Mesodermal cell (in vitro differentiated cells): ENCODE results near the gene CREBL2.

Experiments
- H3K27ac ChIP-seq: 2 replicates; pipeline ENCODE4 v1.7.0; 2013; ENCODE audit warnings: mild to moderate bottlenecking, low read depth, low read length, moderate library complexity; ENCODE audit not compliant: severe bottlenecking
- H3K36me3 ChIP-seq: 2 replicates; pipeline ENCODE4 v1.7.1; 2013; ENCODE audit warnings: mild to moderate bottlenecking, low read length, moderate library complexity; ENCODE audit not compliant: control insufficient read depth, insufficient read depth
- H3K4me1 ChIP-seq: one replicate; pipeline ENCODE4 v1.7.1; 2013; ENCODE audit warnings: mild to moderate bottlenecking, low read length; ENCODE audit not compliant: insufficient read depth, control insufficient read depth, poor library complexity, severe bottlenecking
- H3K4me3 ChIP-seq: 2 replicates; pipeline ENCODE4 v1.7.0; 2013; ENCODE audit warnings: low read length, control low read depth, mild to moderate bottlenecking; ENCODE audit not compliant: insufficient read depth, poor library complexity, severe bottlenecking; ENCODE audit errors: extremely low read depth
- H3K9me3 ChIP-seq: 2 replicates; pipeline ENCODE4 v1.7.1; 2013; ENCODE audit warnings: mild to moderate bottlenecking, low read length, moderate library complexity; ENCODE audit not compliant: control insufficient read depth
- WGBS, 2 experiments: methylation state at CpG; one replicate each; pipeline ENCODE4 v1.1.5; 2013; ENCODE audit warnings: missing lambda C conversion rate in 2 of 2; ENCODE audit not compliant: insufficient coverage in 2 of 2; 5-methylcytosine and 5-hydroxymethylcytosine counted together

CREBL2 gene

DNA sequence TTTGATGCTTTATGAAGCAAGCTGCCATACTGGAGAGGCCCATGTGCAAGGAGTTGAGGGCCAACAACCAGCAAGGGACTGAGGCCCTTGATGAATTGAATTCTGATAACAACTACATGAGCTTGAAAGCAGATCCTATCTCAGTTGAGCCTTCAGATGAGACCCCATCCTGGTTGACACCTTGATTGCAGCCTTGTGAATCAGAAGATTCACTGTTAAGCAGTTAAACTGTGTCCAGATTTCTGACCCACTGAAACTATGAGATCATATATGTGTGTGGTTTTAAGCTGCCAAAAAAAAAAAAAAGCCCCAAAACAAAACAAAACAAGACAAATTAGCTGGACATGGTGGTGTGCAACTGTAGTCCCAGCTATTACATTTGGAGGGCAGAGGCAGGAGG, 42.2 kb downstream of the CREBL2 start:
- H3K4me3 ChIP-seq = no peak overlapping the region
- peaks cover 19% of the 10 kb centered on the region for H3K9me3 ChIP-seq
- no peak overlapping the region for H3K27ac ChIP-seq
- H3K4me1 ChIP-seq = peaks cover 2% of the 10 kb centered on the region
- H3K36me3 ChIP-seq = no peaks in the 10 kb centered on the region

- no peak overlapping the region for H3K4me3 ChIP-seq
- H3K36me3 ChIP-seq = peaks cover under 1% of the 10 kb centered on the region
- no peak overlapping the region for H3K27ac ChIP-seq
- WGBS, 2 experiments = 57 to 72% methylated on average over 2 of the region's 3 CpGs
- peaks cover 9% of the 10 kb centered on the region for H3K9me3 ChIP-seq
- H3K4me1 ChIP-seq = peaks cover 2% of the 10 kb centered on the region
Measured at GRCh38 chr12:12654691-12655460, 43.2 kb downstream of the CREBL2 start.

DNA sequence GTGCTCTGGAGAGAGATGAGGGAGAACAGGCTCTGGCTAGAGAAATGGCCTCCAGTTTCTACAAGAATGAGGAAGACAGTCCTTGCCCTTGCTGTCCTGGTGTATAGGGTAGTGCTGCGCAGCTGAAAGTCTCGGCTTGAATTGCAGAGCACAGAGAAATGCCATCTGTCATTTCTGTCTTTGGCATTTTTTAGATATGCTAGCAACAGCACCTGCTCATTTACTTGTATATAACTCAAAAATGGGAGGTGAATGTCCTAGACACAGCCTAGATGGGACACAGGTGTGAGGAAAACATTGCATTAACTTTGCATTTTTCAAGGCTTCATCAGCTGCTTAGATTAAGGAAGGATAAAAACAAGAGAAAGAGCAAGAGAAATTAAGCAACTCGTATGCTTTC, 48.5 kb downstream of the CREBL2 start:
- Histone ChIP-seq H3K36me3 (peaks cover 29% of the 10 kb centered on the region), H3K4me3 (no peak overlapping the region), H3K4me1 (no peaks in the 10 kb centered on the region), H3K9me3 (no peaks in the 10 kb centered on the region), H3K27ac (no peak overlapping the region)
- WGBS, 2 experiments = no CpG with 5 or more reads among the region's 3 CpGs

DNA sequence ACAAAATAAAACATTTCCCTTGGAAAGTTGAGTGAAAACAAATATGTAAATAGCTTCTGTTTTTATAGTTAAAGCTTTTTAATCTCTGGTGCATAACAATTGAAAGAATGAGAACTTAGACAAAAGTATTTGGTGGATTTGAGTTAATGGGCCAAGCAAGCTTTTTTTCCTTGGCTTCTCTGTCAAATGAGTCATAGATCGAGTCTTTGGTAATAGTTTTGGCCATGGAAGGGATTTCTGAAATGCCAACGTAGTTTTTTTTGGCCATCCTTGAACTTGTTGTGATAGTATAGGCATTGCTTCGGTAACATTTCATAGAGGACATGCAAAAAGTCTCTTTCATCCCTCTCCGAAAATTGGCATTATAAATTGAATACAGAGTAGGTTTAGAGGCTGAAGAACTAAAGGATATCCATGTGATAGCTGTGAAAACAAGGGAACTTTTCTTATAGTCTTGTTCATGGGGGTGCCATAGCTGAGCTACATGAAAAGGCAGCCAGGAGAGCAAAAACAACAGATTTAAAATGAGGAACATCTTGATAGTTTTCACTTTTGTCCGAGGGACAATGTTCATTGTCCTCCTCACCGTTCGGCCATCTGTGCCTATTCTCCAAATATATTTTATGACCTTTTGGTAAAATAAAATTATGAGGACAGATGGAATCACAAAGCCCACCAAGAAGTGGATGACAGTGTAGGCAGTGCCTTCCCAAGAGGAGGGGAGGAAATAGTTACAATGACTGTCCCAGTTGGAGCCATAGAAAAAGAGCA, 49.6 kb downstream of the CREBL2 start:
- no peaks in the 10 kb centered on the region for H3K9me3 ChIP-seq
- H3K27ac ChIP-seq = no peak overlapping the region
- WGBS, 2 experiments = 94% methylated on average over 2 of the region's 7 CpGs; no CpG with 5 or more reads in 1 of the 2 experiments
- H3K4me1 ChIP-seq = no peaks in the 10 kb centered on the region
- H3K36me3 ChIP-seq = peaks cover 29% of the 10 kb centered on the region
- H3K4me3 ChIP-seq = no peak overlapping the region

DNA sequence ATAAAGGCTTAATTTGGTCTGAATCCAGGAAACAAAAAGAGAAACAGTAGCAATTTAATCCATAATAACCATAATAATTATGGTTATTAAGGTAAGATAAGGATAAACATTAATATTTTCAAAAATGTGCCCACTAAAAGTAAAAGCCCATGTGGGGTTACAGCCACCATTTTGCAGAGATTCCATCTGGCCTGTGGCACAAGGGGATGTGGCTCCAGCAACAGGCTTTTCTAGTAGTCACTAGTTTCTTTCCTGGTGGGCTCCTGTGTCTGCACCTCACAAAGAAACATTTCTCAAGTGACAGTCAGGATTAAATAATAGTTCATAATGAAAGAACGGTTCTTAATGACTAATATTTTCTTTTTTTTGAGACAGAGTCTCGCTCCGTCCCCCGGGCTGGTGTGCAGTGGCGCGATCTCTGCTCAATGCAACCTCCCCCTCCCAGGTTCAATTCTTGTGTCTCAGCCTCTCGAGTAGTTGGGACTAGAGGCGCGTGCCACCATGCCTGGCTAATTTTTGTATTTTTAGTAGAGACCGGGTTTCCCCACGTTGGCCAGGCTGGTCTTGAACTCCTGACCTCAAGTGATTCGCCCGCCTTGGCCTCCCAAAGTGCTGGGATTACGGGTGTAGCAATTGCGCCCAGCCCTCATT, 52.1 kb downstream of the CREBL2 start:
- H3K4me1 ChIP-seq = no peaks in the 10 kb centered on the region
- 96 to 97% methylated on average over 9 to 11 of the region's 15 CpGs for WGBS, 2 experiments
- peaks cover 29% of the 10 kb centered on the region for H3K36me3 ChIP-seq
- no peak overlapping the region for H3K4me3 ChIP-seq
- H3K27ac ChIP-seq = no peak overlapping the region
- no peaks in the 10 kb centered on the region for H3K9me3 ChIP-seq

- H3K36me3 ChIP-seq = peaks cover 25% of the 10 kb centered on the region
- WGBS, 2 experiments = 76 to 81% methylated on average over 12 to 13 of the region's 13 CpGs
- no peak overlapping the region for H3K4me3 ChIP-seq
- H3K9me3 ChIP-seq = no peaks in the 10 kb centered on the region
- H3K4me1 ChIP-seq = no peaks in the 10 kb centered on the region
- no peak overlapping the region for H3K27ac ChIP-seq
Measured at GRCh38 chr12:12665194-12665593, 53.5 kb downstream of the CREBL2 start.

GRCh38 chr12:12668005-12668404, 56.3 kb downstream of the CREBL2 start:
- no CpG with 5 or more reads among the region's 1 CpG for WGBS, 2 experiments
- Histone ChIP-seq H3K36me3 (peaks cover 5% of the 10 kb centered on the region), H3K4me3 (no peak overlapping the region), H3K4me1 (peaks cover 15% of the 10 kb centered on the region), H3K9me3 (no peaks in the 10 kb centered on the region), H3K27ac (no peak overlapping the region)

GRCh38 chr12:12669020-12669419, 57.3 kb downstream of the CREBL2 start:
- Histone ChIP-seq H3K4me3 (no peak overlapping the region), H3K36me3 (no peaks in the 10 kb centered on the region), H3K9me3 (no peaks in the 10 kb centered on the region), H3K4me1 (peaks cover 21% of the 10 kb centered on the region), H3K27ac (no peak overlapping the region)
- 85 to 100% methylated on average over 2 of the region's 2 CpGs for WGBS, 2 experiments

GRCh38 chr12:12671850-12672660, 60.4 kb downstream of the CREBL2 start:
- H3K36me3 ChIP-seq = no peaks in the 10 kb centered on the region
- no peak overlapping the region for H3K27ac ChIP-seq
- H3K4me3 ChIP-seq = no peak overlapping the region
- no peaks in the 10 kb centered on the region for H3K9me3 ChIP-seq
- H3K4me1 ChIP-seq = peaks cover 21% of the 10 kb centered on the region
- 87 to 90% methylated on average over 3 of the region's 8 CpGs for WGBS, 2 experiments

GRCh38 chr12:12673296-12673695, 61.6 kb downstream of the CREBL2 start:
- H3K27ac ChIP-seq = no peak overlapping the region
- H3K4me1 ChIP-seq = peaks cover 21% of the 10 kb centered on the region
- no peak overlapping the region for H3K4me3 ChIP-seq
- 95 to 97% methylated on average over 2 to 3 of the region's 3 CpGs for WGBS, 2 experiments
- no peaks in the 10 kb centered on the region for H3K9me3 ChIP-seq
- H3K36me3 ChIP-seq = no peaks in the 10 kb centered on the region
